ENCODE results near the gene PROX2.

GRCh38 chr14:74846968-74847665, 28.8 kb downstream of the PROX2 start:
- no peak for TF ChIP-seq CREM (IDR thresholded peaks at IDR 0.05; ENCODE audit: low read depth)
- no peak for TF ChIP-seq XRCC5 (IDR thresholded peaks at IDR 0.05; ENCODE audit: low read depth, low read length)
- no peak for TF ChIP-seq SP1 (CRISPR knock-in tag; IDR thresholded peaks at IDR 0.05)
